BLaER1 treated with 17β-estradiol and CSF1 and Interleukin-3, amounts not matched to agents 10 nM and 100 nM (cell line): ENCODE data around the gene FLNB.

Source experiments
- H3K27ac ChIP-seq, 11 experiments: shearing (Covaris generic); formaldehyde crosslinking; 2 replicates each; pipeline ENCODE4 v1.8.1; 2022
- H3K27me3 ChIP-seq, 11 experiments: shearing (Covaris generic); formaldehyde crosslinking; 2 replicates each; pipeline ENCODE4 v1.8.1; 2022
- H3K36me3 ChIP-seq, 11 experiments: shearing (Covaris generic); formaldehyde crosslinking; 2 replicates each; pipeline ENCODE4 v1.8.1; 2022
- H3K4me1 ChIP-seq, 10 experiments: shearing (Covaris generic); formaldehyde crosslinking; 2 replicates each; pipeline ENCODE4 v1.8.1; 2022
- H3K4me2 ChIP-seq, 11 experiments: shearing (Covaris generic); formaldehyde crosslinking; 2 replicates each; pipeline ENCODE4 v1.8.1; 2022
- H3K4me3 ChIP-seq, 10 experiments: shearing (Covaris generic); formaldehyde crosslinking; 2 replicates each; pipeline ENCODE4 v1.8.1; 2022
- H3K9ac ChIP-seq, 11 experiments: shearing (Covaris generic); formaldehyde crosslinking; 2 replicates each; pipeline ENCODE4 v1.8.1; 2022
- H3K9me3 ChIP-seq, 11 experiments: shearing (Covaris generic); formaldehyde crosslinking; replicated peaks in 1 of 11; 2 replicates each; pipeline ENCODE4 v1.8.1; 2022
- H4K20me1 ChIP-seq, 11 experiments: shearing (Covaris generic); formaldehyde crosslinking; 2 replicates each; pipeline ENCODE4 v1.8.1; 2022
- Cebpa-rat ChIP-seq, 11 experiments: shearing (Covaris generic); IDR thresholded peaks; 2 replicates each; pipeline ENCODE4 v1.8.1; 2022

The FLNB gene

DNA sequence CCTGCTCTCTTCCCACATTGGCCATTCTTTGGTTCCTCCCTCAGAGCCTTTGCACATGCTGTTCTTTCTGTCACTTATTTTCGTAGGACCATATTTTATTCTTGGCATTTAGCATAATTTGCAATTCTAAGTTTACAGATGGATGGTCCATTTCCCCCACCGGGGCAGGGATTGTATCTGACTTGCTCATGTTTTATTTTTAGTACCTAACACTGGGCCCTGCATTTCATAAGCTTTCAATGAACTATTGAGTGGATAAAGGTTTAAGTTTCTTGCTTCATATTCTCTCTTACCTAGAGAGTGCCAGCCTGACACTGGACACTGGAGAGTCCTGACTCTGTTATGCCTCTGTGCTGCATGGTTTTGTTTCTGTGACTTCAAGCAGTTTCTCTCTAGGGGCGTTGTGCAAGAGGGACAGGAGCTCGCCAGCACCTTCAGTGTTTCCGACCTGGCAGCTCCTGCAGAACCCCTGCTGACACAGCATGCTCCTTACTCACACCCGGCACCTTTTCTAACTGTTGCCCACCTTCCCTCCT is 87.4 kb downstream of the FLNB start:
- Histone ChIP-seq H3K4me3 (no peak overlapping the region), H3K36me3 (peaks cover 31 to 78% (median 65%) of the 10 kb centered on the region in 11 experiments), H3K4me1 (peaks cover 0 to 12% (median 2%) of the 10 kb centered on the region in 10 experiments; a peak in 6 of 20 replicates), H3K4me2 (no peak overlapping the region), H3K9ac (no peak overlapping the region), H3K27me3 (no peaks in the 10 kb centered on the region), H3K9me3 (peaks cover 0 to 8% (median 0%) of the 10 kb centered on the region in 11 experiments; a peak in 7 of 22 replicates), H3K27ac (no peak overlapping the region), H4K20me1 (peaks cover 0 to 5% (median 0%) of the 10 kb centered on the region in 11 experiments; a peak in 2 of 22 replicates)
- TF ChIP-seq Cebpa-rat (IDR thresholded peaks at IDR 0.05), result no peak

DNA sequence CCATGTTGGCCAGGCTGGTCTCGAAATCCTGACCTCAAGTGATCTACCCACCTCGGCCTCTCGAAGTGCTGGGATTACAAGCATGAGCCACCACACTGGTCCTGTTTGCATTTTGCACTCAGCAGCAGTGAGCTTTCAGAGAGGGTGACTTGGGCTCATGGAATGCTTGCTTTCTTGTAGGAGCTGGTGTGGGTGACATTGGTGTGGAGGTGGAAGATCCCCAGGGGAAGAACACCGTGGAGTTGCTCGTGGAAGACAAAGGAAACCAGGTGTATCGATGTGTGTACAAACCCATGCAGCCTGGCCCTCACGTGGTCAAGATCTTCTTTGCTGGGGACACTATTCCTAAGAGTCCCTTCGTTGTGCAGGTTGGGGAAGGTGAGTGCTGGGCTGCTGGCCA is 90.3 kb downstream of the FLNB start:
- Histone ChIP-seq H3K9me3 (peaks cover 0 to 1% (median 0%) of the 10 kb centered on the region in 11 experiments; a peak in 3 of 22 replicates), H3K4me3 (no peak overlapping the region), H3K36me3 (peaks cover 38 to 95% (median 87%) of the 10 kb centered on the region in 11 experiments), H3K9ac (no peak overlapping the region), H3K4me2 (no peak overlapping the region), H3K27me3 (no peaks in the 10 kb centered on the region), H3K4me1 (peaks cover 0 to 7% (median 2%) of the 10 kb centered on the region in 10 experiments; a peak in 6 of 20 replicates), H4K20me1 (peaks cover 0 to 5% (median 0%) of the 10 kb centered on the region in 11 experiments; a peak in 3 of 22 replicates), H3K27ac (no peak overlapping the region)
- TF ChIP-seq Cebpa-rat (IDR thresholded peaks at IDR 0.05), result no peak

DNA sequence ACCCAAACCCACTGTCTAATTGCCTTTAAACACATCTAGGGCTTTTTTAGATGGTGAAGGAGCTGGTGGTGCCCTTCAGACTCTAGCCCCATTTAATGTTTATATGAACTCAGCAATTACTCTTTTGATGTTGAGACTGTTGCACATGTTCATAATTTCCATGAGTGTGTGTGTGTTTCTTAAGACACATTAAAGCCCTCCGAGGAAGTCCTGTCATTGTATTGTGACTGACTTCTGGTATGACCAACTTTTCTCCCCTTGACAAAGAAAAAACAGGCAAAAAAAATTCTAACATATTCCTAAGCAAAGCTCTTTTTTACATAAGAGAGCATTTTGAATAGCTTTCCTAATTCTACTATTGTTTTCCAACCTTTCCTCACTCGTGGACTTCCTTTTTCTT is 91.6 kb downstream of the FLNB start:
- no peak for TF ChIP-seq Cebpa-rat (IDR thresholded peaks at IDR 0.05)
- peaks cover 47 to 98% (median 96%) of the 10 kb centered on the region in 11 experiments for H3K36me3 ChIP-seq
- peaks cover 0 to 1% (median 0%) of the 10 kb centered on the region in 11 experiments; a peak in 2 of 22 replicates for H4K20me1 ChIP-seq
- H3K27me3 ChIP-seq, result no peaks in the 10 kb centered on the region
- H3K4me3 ChIP-seq, result no peak overlapping the region
- no peaks in the 10 kb centered on the region for H3K9me3 ChIP-seq
- no peaks in the 10 kb centered on the region for H3K4me1 ChIP-seq
- H3K4me2 ChIP-seq, result no peak overlapping the region
- H3K9ac ChIP-seq, result no peak overlapping the region
- no peak overlapping the region for H3K27ac ChIP-seq

DNA sequence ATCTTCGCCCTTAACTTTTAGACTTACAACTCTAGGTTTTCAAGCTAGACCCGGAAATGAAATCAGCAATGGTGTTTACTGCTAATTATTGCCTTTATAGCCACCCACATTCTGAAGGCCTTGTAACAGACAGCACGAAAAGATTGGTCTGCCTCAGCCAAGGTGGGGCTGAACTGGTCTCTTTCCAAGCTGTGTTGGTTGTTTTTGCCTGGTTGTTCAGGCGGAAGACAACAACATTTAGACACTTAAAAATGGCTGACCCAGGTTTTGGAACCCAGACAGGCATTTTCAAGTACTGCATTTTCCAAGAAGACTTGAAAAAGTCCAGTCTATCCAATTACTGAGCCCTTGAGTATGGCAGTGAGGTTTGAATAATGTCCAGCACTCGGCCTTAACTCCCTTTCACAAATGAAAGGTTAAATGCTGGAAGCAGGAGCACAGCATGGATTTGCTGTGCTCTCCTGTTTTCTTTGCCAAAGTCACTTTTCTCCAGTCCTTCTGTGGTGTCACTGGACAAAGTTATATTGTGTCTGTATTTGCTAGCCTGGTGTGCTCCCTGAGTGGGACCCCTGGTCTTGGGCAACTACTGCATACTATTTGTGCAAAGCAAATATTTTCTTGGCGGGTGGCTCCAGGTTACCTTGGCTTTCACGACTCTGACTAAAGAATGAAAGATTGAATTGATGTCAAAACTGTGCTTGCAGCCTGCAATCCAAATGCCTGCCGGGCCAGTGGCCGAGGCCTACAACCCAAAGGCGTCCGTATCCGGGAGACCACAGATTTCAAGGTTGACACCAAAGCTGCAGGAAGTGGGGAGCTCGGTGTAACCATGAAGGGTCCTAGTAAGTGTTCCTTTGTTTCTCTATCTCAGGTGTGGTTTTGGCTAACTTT is 93.5 kb downstream of the FLNB start:
- H3K27ac ChIP-seq, result no peak overlapping the region
- no peak for TF ChIP-seq Cebpa-rat (IDR thresholded peaks at IDR 0.05)
- no peaks in the 10 kb centered on the region for H3K27me3 ChIP-seq
- no peak overlapping the region for H3K4me3 ChIP-seq
- H4K20me1 ChIP-seq, result no peaks in the 10 kb centered on the region; a peak in 2 of 22 replicates
- peaks cover 41 to 98% (median 96%) of the 10 kb centered on the region in 11 experiments for H3K36me3 ChIP-seq
- H3K4me1 ChIP-seq, result no peaks in the 10 kb centered on the region
- H3K4me2 ChIP-seq, result no peak overlapping the region
- no peak overlapping the region for H3K9ac ChIP-seq
- no peaks in the 10 kb centered on the region for H3K9me3 ChIP-seq

DNA sequence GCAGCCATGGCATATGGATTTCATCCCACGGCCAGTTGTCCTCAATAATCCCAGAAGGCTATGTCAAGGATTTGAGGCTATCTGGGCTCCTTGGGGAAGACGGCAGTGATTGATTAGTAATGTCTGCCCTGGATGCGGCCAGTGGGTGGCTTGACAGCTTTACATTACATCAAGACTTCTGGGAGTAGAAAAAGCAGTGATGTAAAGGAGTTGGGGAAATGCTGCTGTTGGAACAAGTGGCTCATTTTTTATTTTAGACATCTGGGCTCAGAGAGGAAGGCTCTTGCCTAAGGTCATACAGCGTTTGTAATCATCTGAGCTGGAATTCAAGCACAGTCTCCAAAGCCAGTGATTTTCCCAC is 94.1 kb downstream of the FLNB start:
- Histone ChIP-seq H3K4me3 (no peak overlapping the region), H3K4me2 (no peak overlapping the region), H3K9ac (no peak overlapping the region), H3K27me3 (no peaks in the 10 kb centered on the region), H3K4me1 (no peaks in the 10 kb centered on the region), H3K9me3 (no peaks in the 10 kb centered on the region), H3K27ac (no peak overlapping the region), H3K36me3 (peaks cover 46 to 98% (median 96%) of the 10 kb centered on the region in 11 experiments), H4K20me1 (no peaks in the 10 kb centered on the region; a peak in 2 of 22 replicates)
- no peak for TF ChIP-seq Cebpa-rat (IDR thresholded peaks at IDR 0.05)

DNA sequence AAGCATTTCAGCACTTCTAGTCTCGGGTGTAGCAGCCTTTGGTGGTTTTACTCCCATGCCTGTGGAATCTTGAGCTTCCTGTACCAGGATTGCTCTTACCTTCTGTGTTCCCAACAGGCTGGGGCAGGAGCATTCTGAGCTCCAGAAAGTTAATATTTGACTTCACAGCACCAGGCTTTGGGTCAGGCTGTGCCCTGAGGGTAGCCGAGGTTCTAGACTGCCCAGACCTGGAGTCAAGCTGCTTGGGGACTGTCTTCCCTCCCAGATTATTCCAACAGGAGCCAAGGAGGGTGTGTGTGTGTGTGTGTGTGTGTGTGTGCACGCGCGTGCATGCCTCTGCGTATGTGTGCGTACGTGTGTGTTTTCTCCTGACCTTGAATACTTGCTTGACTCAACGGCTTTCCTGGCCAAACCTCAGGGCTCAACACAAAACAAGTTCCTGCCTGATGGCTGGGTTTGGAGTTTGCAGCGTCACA is 94.8 kb downstream of the FLNB start:
- no peak for TF ChIP-seq Cebpa-rat (IDR thresholded peaks at IDR 0.05)
- no peaks in the 10 kb centered on the region for H3K9me3 ChIP-seq
- no peak overlapping the region for H3K4me2 ChIP-seq
- H3K4me3 ChIP-seq, result no peak overlapping the region
- peaks cover 52 to 98% (median 96%) of the 10 kb centered on the region in 11 experiments for H3K36me3 ChIP-seq
- H3K27ac ChIP-seq, result no peak overlapping the region
- no peaks in the 10 kb centered on the region; a peak in 2 of 22 replicates for H4K20me1 ChIP-seq
- no peaks in the 10 kb centered on the region for H3K27me3 ChIP-seq
- no peak overlapping the region for H3K9ac ChIP-seq
- no peaks in the 10 kb centered on the region for H3K4me1 ChIP-seq

DNA sequence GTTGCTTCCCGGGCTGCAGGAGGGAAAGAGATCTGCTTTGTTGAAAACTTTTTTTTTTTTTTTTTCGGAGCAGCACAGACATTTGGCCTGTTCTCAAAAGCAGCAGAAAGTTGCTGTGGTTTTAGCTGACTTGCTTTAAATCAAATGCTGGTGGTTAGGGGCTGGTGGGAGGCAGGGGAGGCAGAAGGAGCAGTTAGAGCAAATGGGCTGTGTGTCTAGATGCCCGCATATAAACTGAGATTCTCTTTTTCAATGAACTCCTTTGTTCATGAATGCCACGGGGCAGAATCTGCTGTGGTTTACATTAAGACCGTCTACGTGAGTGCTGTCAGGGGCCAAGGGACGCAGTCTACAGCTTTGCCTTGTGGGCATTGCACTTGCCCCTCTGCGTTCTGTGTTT is 95.9 kb downstream of the FLNB start:
- Histone ChIP-seq H3K27ac (no peak overlapping the region), H3K4me3 (no peak overlapping the region), H4K20me1 (no peaks in the 10 kb centered on the region; a peak in 2 of 22 replicates), H3K9me3 (no peaks in the 10 kb centered on the region), H3K4me1 (no peaks in the 10 kb centered on the region), H3K27me3 (no peaks in the 10 kb centered on the region), H3K36me3 (peaks cover 47 to 98% (median 96%) of the 10 kb centered on the region in 11 experiments), H3K9ac (no peak overlapping the region), H3K4me2 (no peak overlapping the region)
- TF ChIP-seq Cebpa-rat (IDR thresholded peaks at IDR 0.05), result no peak

DNA sequence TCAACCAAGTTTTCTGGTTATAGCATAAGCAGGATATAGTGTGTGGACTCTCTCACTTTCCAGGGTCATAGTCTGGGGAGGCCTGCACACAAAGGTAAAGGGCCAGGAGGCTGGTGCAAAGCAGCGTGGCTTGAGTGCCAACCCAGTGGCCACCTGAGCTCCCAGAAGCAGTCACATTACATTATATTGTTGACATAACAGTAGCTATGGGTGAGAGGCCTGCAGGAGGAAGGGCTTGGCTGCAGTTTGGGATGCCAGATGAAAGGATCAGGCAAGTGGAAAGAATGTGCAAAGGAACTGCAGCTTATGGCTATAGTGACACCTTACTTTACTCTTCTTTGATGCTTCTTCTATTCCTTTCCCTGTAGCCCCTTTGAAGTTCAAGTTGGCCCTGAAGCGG is 96.5 kb downstream of the FLNB start:
- TF ChIP-seq Cebpa-rat (IDR thresholded peaks at IDR 0.05), result no peak
- H3K4me2 ChIP-seq, result no peak overlapping the region
- no peaks in the 10 kb centered on the region for H3K9me3 ChIP-seq
- H3K9ac ChIP-seq, result no peak overlapping the region
- no peak overlapping the region for H3K4me3 ChIP-seq
- H4K20me1 ChIP-seq, result no peaks in the 10 kb centered on the region; a peak in 1 of 22 replicates
- peaks cover 41 to 98% (median 96%) of the 10 kb centered on the region in 11 experiments for H3K36me3 ChIP-seq
- H3K27me3 ChIP-seq, result no peaks in the 10 kb centered on the region
- H3K4me1 ChIP-seq, result no peaks in the 10 kb centered on the region
- H3K27ac ChIP-seq, result no peak overlapping the region

DNA sequence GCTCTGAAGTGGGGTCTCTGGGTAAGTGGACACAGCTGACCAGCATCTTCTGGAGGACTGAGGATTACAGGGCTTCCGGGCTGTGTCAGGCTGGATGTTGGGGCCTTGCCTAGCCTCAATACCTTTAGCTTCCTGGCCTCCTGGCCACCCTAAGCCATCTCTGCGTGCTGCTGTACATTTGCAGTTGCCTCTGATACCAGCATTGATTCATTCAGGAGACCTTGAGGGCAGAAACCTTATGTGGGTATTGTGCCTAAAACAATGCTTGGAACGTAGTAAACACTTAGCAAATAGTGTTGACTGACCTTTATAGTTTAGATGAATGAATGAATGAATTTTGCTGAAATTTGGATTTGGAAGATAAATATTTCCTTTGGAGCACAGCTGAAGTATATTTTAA is 97.0 kb downstream of the FLNB start:
- Histone ChIP-seq H3K4me2 (no peak overlapping the region), H3K4me3 (no peak overlapping the region), H4K20me1 (no peaks in the 10 kb centered on the region; a peak in 1 of 22 replicates), H3K36me3 (peaks cover 39 to 100% (median 98%) of the 10 kb centered on the region in 11 experiments), H3K27me3 (no peaks in the 10 kb centered on the region), H3K4me1 (no peaks in the 10 kb centered on the region), H3K9ac (no peak overlapping the region), H3K27ac (no peak overlapping the region), H3K9me3 (no peaks in the 10 kb centered on the region)
- no peak for TF ChIP-seq Cebpa-rat (IDR thresholded peaks at IDR 0.05)
